Upper lobe of right lung (tissue), 1 donor: ENCODE results near the gene INHBB. TPM values are rescaled to one million over a fixed set of nuclear protein-coding genes. Genes with fewer than 3 reads are reported as not detected.

Experiments used
- ATAC-seq: fragments of 200-7000 bp; cut with Tn5 transposase; one replicate; pipeline ENCODE4 v1.9.1; 2020; ENCODE audit warnings: mild to moderate bottlenecking, moderate library complexity
- DNase-seq: peaks from one replicate; pipeline ENCODE4 v3.0.0-alpha.2; 2020
- H3K27ac ChIP-seq: fragments of 200-600 bp; one replicate; pipeline ENCODE4 v1.8.0; 2022
- H3K27me3 ChIP-seq: fragments of 200-600 bp; one replicate; pipeline ENCODE4 v1.8.0; 2022; ENCODE audit warnings: mild to moderate bottlenecking
- H3K36me3 ChIP-seq: fragments of 200-600 bp; one replicate; pipeline ENCODE4 v1.8.0; 2022
- H3K4me1 ChIP-seq: fragments of 200-600 bp; one replicate; pipeline ENCODE4 v1.8.0; 2022
- H3K4me3 ChIP-seq: fragments of 200-600 bp; one replicate; pipeline ENCODE4 v1.8.0; 2022; ENCODE audit warnings: mild to moderate bottlenecking
- H3K9me3 ChIP-seq: fragments of 200-600 bp; one replicate; pipeline ENCODE4 v1.8.0; 2022
- intact Hi-C: fragments of 100-400 bp; cut with DNase I; formaldehyde crosslinking; loops from one replicate; pipeline ENCODE4 v1.11.0; 2022
- total RNA-seq: library from RNA; stranded (reverse); fragmentation: NEBNext Ultra II Directional; extraction: Animal tissue kit (Norgen Biotek cat#: 25700); gene quantifications from one replicate; pipeline ENCODE4 v1.2.1, GENCODE V29; 2021
- TF ChIP-seq, protein P1 (sequence below): fragments of 200-600 bp; IDR thresholded peaks from one replicate; pipeline ENCODE4 v1.8.0; 2022; ENCODE audit warnings: antibody characterized with exemption
- donor health status: DM: no; HTN: yes; CAD: no; lungs with severe emphysema.

The INHBB gene
- total RNA-seq, 1 donor from 2014 or later = 12.3 TPM

DNA sequence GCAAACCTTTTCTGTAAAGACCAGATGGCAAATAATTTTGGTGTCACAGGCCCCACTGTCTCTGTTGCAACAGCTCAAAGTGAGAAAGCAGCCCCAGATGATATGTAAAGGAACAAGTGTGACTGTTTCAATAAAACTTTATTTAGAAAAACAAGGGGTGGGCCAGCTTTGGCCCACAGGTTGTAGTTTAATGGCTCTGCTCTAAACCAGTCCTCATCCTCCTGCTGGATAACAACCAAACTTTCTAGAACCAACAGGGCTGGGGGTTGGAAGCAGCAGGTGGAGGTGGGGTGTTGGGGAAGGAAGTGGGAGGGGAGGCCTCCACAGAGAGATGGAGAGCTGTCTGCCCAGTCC, 28.8 kb upstream of the INHBB start:
- H3K9me3 ChIP-seq = no peaks in the 10 kb centered on the region
- no peak overlapping the region for H3K4me3 ChIP-seq
- peaks cover 18% of the 10 kb centered on the region for H3K4me1 ChIP-seq
- intact Hi-C loops = loop anchor here (10.0 kb wide), 1 partner anchor 92 kb away; the partner anchor contains the start of gene TMEM185B
- H3K36me3 ChIP-seq = no peaks in the 10 kb centered on the region
- H3K27me3 ChIP-seq = no peaks in the 10 kb centered on the region
- ATAC-seq = no peak
- TF ChIP-seq, protein P1, sequence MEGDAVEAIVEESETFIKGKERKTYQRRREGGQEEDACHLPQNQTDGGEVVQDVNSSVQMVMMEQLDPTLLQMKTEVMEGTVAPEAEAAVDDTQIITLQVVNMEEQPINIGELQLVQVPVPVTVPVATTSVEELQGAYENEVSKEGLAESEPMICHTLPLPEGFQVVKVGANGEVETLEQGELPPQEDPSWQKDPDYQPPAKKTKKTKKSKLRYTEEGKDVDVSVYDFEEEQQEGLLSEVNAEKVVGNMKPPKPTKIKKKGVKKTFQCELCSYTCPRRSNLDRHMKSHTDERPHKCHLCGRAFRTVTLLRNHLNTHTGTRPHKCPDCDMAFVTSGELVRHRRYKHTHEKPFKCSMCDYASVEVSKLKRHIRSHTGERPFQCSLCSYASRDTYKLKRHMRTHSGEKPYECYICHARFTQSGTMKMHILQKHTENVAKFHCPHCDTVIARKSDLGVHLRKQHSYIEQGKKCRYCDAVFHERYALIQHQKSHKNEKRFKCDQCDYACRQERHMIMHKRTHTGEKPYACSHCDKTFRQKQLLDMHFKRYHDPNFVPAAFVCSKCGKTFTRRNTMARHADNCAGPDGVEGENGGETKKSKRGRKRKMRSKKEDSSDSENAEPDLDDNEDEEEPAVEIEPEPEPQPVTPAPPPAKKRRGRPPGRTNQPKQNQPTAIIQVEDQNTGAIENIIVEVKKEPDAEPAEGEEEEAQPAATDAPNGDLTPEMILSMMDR = no peak
- H3K27ac ChIP-seq = no peak overlapping the region
- DNase-seq = peak; percentile 27

DNA sequence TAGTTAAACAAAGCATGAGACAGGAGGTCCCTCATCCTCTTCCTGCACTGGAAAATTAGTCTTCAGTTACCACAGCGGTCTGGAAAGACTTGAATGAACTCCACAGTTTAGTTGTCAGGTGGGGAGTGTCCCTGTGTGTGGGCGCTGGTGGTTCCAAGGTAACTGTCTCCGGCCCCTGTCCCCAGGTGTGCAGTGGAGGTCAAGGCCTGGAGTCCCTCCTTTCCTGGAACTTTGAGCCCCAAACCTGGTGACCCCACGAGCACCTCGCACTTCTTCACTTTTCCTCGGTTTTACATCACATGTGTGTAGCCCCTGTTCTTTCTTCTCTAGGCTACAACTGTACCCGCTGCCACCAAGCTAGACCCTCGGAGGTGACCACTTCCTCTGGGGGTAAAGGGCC, 28.0 kb upstream of the INHBB start:
- Histone ChIP-seq H3K27me3 (no peaks in the 10 kb centered on the region), H3K4me1 (peaks cover 10% of the 10 kb centered on the region), H3K36me3 (no peaks in the 10 kb centered on the region), H3K27ac (no peak overlapping the region), H3K4me3 (no peak overlapping the region), H3K9me3 (no peaks in the 10 kb centered on the region)
- intact Hi-C loops = loop anchor here (10.0 kb wide), 1 partner anchor 93 kb away; the partner anchor contains the start of gene TMEM185B
- DNase-seq = peak; percentile 20
- TF ChIP-seq, protein P1 = no peak
- ATAC-seq = no peak

DNA sequence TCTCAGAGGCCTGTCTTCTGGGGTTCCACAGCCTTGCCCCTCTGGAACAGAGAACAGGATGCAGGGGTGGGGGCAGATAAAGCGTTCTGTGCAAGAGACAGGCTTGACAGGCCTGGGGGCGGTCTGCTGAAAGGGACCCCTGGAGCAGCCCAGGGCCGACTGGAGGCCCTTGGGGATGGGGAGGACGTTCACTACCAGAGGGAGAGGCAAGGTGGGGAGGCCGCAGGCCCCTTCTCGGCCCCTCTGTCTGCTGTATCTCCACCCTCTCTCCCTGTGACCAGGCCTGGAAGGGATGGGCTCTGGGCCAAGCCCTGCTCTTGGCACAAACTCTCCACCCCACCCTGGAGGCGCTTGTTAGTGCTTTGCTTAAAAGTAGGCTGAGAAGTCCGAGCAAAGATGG, 27.3 kb upstream of the INHBB start:
- H3K4me3 ChIP-seq = no peak overlapping the region
- no peak overlapping the region for H3K27ac ChIP-seq
- intact Hi-C loops = loop anchor here (10.0 kb wide), 1 partner anchor 94 kb away; the partner anchor contains the start of gene TMEM185B
- no peaks in the 10 kb centered on the region for H3K36me3 ChIP-seq
- H3K27me3 ChIP-seq = no peaks in the 10 kb centered on the region
- H3K9me3 ChIP-seq = no peaks in the 10 kb centered on the region
- TF ChIP-seq, protein P1 = no peak
- ATAC-seq (no peak), DNase-seq (no peak)
- H3K4me1 ChIP-seq = peaks cover 9% of the 10 kb centered on the region

DNA sequence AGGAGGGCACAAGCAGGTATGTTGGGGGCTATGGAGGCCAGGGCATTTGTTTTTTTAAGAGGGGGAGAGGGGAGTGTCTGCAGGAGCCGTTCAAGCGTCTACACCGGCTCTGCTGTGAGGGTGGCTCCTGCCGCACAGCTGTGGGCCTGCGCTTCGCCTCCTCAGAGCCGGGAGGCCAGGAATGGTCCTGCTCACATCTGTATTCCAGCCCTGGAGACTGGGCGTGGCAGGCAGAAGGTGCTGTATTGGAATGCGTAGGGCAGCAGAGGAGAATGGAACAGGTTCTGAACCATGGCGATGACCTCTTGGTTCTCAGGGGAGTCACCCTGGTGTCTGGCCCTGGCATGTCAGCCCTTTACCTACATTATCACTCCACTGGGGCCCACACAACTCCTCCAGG, 26.8 kb upstream of the INHBB start:
- H3K36me3 ChIP-seq = no peaks in the 10 kb centered on the region
- peaks cover 4% of the 10 kb centered on the region for H3K4me1 ChIP-seq
- TF ChIP-seq, protein P1 = no peak
- H3K9me3 ChIP-seq = no peaks in the 10 kb centered on the region
- no peak for DNase-seq
- no peak overlapping the region for H3K4me3 ChIP-seq
- H3K27ac ChIP-seq = no peak overlapping the region
- intact Hi-C loops = loop anchor here (10.0 kb wide), 1 partner anchor 94 kb away; the partner anchor contains the start of gene TMEM185B
- ATAC-seq = no peak
- no peaks in the 10 kb centered on the region for H3K27me3 ChIP-seq

DNA sequence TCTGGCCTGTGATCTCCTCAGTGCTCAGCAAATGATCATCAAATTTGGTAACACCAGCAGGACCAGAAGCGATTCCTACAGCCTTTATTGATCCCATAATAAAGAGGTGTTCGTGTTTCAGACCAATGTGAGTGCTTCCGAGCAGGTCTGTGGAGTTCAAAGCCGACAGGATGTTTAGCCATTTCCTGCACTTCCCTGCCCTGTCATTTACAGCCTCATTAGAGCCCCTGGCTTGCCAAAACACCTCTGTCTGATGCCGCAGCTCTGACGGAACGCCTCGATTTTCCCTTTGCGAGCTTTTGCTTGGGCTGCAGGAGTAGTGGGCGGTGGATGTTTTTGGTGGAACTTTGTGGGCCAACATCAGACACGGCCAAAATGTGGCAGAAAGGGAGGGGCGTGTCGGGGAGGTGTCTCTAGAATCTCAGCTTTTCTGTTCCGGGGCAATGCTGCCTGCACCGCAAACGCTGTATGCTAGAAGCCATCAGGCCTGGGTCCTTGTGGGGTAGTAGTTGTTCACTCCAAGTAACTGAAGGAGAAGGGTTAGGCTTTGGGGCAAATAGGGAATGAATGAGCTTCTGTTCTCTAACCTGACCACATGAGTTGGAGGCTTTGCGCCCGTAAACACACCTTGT, 26.1 kb upstream of the INHBB start:
- no peaks in the 10 kb centered on the region for H3K9me3 ChIP-seq
- intact Hi-C loops = loop anchor here (10.0 kb wide), 1 partner anchor 95 kb away; the partner anchor contains the start of gene TMEM185B
- ATAC-seq = no peak
- H3K4me1 ChIP-seq = peaks cover 4% of the 10 kb centered on the region
- TF ChIP-seq, protein P1 = no peak
- no peaks in the 10 kb centered on the region for H3K36me3 ChIP-seq
- no peaks in the 10 kb centered on the region for H3K27me3 ChIP-seq
- no peak overlapping the region for H3K27ac ChIP-seq
- no peak overlapping the region for H3K4me3 ChIP-seq
- DNase-seq = no peak
